ENCODE data around the gene ZNF22. TPM values are rescaled to one million over a fixed set of nuclear protein-coding genes. Genes with fewer than 3 reads are reported as not detected.

ZNF22 gene
- total RNA-seq, 4 donors from 2014 or later = 19.2 to 35.6 (median 27.1) TPM

GRCh38 chr10:44959247-44960087 lies 41.3 kb upstream of the ZNF22 start, which contains the start of gene RASSF4:
Gene RASSF4, plus strand, starts transcription at chr10:44959802. Its CDS starts 10,401 bp downstream, at chr10:44970203.
- no peaks in the 10 kb centered on the region for H3K9me3 ChIP-seq
- no peaks in the 10 kb centered on the region for H3K27me3 ChIP-seq
- peaks cover 0 to 86% (median 27%) of the 10 kb centered on the region in 3 donors for H3K4me1 ChIP-seq
- peak within 1 kb of the TSS; percentile 58 to 94 (median 92) for H3K27ac ChIP-seq
- H3K4me3 ChIP-seq = peak within 1 kb of the TSS; percentile 61 to 82
- ATAC-seq = peak; percentile 95
- 0% methylated on average over 7 of the region's 74 CpGs; no CpG with 5 or more reads in 1 of the 2 donors for WGBS, 2 donors (ENCODE audit: low coverage in 1 of 2)
- H3K36me3 ChIP-seq = peaks cover 0 to 14% of the 10 kb centered on the region in 2 donors
- TF ChIP-seq POLR2A (IDR thresholded peaks at IDR 0.05) (peak; percentile 83 to 87), POLR2AphosphoS5 (IDR thresholded peaks at IDR 0.05) (peak; percentile 85), EP300 (IDR thresholded peaks at IDR 0.05) (no peak), CTCF (IDR thresholded peaks at IDR 0.05) (peak in 1 of 4 experiments; percentile 2)

DNA sequence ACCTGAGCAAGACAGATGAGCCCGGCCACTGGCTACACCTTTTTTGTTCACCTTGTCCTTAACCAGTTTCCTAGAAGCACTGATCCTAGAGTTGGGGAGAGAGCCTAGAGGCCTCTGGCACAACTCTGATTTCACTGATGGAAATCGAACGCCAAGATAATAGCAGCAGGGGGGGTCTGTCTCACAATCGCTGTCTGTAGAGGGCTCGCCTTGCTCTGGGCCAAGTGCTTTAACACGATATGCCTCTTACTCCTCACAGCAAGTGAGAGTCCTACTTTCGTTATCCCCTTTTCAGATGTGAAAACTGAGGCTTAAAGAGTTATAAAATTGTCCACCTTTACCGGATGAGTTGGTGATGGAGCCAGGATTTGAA lies 40.6 kb upstream of the ZNF22 start:
- ATAC-seq = no peak
- Histone ChIP-seq H3K4me1 (peaks cover 0 to 91% (median 33%) of the 10 kb centered on the region in 3 donors), H3K9me3 (no peaks in the 10 kb centered on the region), H3K27ac (peak overlapping the region; percentile 52 to 94 (median 92)), H3K4me3 (peak overlapping the region; percentile 61 to 82), H3K36me3 (peaks cover 0 to 14% of the 10 kb centered on the region in 2 donors), H3K27me3 (no peaks in the 10 kb centered on the region)
- TF ChIP-seq POLR2AphosphoS5 (IDR thresholded peaks at IDR 0.05) = no peak
- no peak for TF ChIP-seq EP300 (IDR thresholded peaks at IDR 0.05)
- TF ChIP-seq POLR2A (IDR thresholded peaks at IDR 0.05) = no peak
- no peak for TF ChIP-seq CTCF (IDR thresholded peaks at IDR 0.05)
- WGBS, 2 donors (ENCODE audit: low coverage in 1 of 2) = 14 to 22% methylated on average over 4 to 6 of the region's 8 CpGs

DNA sequence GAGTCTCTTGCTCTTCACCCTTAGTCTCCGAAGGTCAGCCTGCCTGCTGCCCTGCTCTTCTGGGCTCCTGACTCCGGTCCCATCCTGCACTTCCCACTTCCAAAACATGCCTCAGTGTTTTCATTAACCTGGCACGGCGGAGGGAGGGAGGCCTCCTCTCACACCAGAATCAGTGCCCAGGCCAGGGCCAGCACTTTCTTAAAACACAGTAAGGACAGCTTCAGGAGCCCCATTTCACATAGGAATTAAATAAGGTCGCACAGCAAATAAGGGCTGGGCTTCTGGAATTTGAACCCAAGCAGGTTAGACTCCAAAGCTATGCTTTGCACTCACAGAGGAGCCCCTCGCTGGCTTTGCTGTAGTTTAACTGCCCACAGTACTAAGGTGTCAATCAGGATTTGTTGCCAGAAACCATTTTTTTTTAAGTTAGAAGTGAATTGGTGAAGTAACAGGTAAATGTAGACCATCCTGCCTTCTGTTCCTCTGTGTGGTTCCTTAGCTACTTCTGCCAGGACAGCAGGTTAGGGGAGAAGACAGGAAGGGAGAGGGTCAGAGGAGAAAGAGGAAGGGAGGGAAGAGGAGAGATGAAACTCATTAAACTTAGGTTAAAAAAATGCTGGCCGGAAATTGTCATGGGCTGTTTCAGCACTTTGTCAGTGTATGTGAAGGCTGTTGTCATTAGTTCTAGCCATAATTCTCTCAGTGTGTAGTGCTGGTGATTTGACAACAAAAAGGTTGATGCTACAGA lies 40.1 kb upstream of the ZNF22 start:
- WGBS, 2 donors (ENCODE audit: low coverage in 1 of 2) = 30 to 43% methylated on average over 1 to 2 of the region's 7 CpGs
- H3K27me3 ChIP-seq = no peaks in the 10 kb centered on the region
- no peak for ATAC-seq
- H3K9me3 ChIP-seq = no peaks in the 10 kb centered on the region
- H3K36me3 ChIP-seq = peaks cover 0 to 11% of the 10 kb centered on the region in 2 donors
- peak overlapping the region; percentile 61 to 82 for H3K4me3 ChIP-seq
- peak overlapping the region; percentile 52 to 94 (median 92) for H3K27ac ChIP-seq
- TF ChIP-seq POLR2AphosphoS5 (IDR thresholded peaks at IDR 0.05) (no peak), POLR2A (IDR thresholded peaks at IDR 0.05) (no peak), CTCF (IDR thresholded peaks at IDR 0.05) (no peak), EP300 (IDR thresholded peaks at IDR 0.05) (no peak)
- peaks cover 0 to 91% (median 36%) of the 10 kb centered on the region in 3 donors for H3K4me1 ChIP-seq

DNA sequence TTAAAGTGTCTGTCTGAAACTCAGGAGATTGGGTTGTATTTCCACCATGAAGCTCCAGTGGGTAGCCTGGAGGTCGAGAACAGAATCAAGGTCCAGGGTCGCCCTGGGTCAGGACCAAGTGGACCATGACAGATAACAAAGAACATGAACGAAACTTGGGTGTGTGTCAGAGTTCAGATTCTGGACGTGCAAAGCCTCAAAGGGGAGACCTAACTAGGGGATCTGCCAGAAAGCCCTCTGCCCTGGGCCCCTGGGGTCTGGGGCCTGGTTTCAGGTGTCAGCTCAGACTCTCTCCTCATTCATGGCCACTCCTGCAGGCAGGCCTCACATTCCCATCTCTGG lies 39.5 kb upstream of the ZNF22 start:
- TF ChIP-seq EP300 (IDR thresholded peaks at IDR 0.05) (no peak), POLR2A (IDR thresholded peaks at IDR 0.05) (no peak), POLR2AphosphoS5 (IDR thresholded peaks at IDR 0.05) (no peak), CTCF (IDR thresholded peaks at IDR 0.05) (no peak)
- Histone ChIP-seq H3K27me3 (no peaks in the 10 kb centered on the region), H3K9me3 (no peaks in the 10 kb centered on the region), H3K4me3 (peak overlapping the region; percentile 61 to 82), H3K27ac (peak overlapping the region in 3 of 4 donors; percentile 89 to 94 (median 94)), H3K4me1 (peaks cover 0 to 91% (median 36%) of the 10 kb centered on the region in 3 donors), H3K36me3 (peaks cover 0 to 6% of the 10 kb centered on the region in 2 donors)
- 76 to 83% methylated on average over 3 to 4 of the region's 4 CpGs for WGBS, 2 donors (ENCODE audit: low coverage in 1 of 2)
- ATAC-seq = no peak

All from gastroesophageal sphincter (tissue), 4 donors.